Measurements from ENCODE around the gene KNCN.

GRCh38 chr1:46545784-46546183 lies 5.7 kb downstream of the KNCN start:
- no peak for TF ChIP-seq TAF1 (IDR thresholded peaks at IDR 0.05; ENCODE audit: low read depth)
- no peak for TF ChIP-seq CTCF (IDR thresholded peaks at IDR 0.05; ENCODE audit: poor library complexity, severe bottlenecking)
- TF ChIP-seq MXI1 (conservative IDR thresholded peaks at IDR 0.05; ENCODE audit: poor library complexity, severe bottlenecking): no peak
- no peak for TF ChIP-seq SMC3 (conservative IDR thresholded peaks at IDR 0.05; ENCODE audit: poor library complexity)
- no peak for TF ChIP-seq POLR2AphosphoS5 (IDR thresholded peaks at IDR 0.05)
